NCI-H1048 (cell line): Measurements from ENCODE around the gene GALNT14.
"Not testable (repeated sequence)": the region's sequence is repeated elsewhere in the genome, so short reads cannot be mapped to it uniquely, and the experiment has no call there.

Source experiments
- DNase-seq: peaks from one replicate; lab custom pipeline; 2025; lab: John Stamatoyannopoulos, UW

Gene GALNT14, protein sequence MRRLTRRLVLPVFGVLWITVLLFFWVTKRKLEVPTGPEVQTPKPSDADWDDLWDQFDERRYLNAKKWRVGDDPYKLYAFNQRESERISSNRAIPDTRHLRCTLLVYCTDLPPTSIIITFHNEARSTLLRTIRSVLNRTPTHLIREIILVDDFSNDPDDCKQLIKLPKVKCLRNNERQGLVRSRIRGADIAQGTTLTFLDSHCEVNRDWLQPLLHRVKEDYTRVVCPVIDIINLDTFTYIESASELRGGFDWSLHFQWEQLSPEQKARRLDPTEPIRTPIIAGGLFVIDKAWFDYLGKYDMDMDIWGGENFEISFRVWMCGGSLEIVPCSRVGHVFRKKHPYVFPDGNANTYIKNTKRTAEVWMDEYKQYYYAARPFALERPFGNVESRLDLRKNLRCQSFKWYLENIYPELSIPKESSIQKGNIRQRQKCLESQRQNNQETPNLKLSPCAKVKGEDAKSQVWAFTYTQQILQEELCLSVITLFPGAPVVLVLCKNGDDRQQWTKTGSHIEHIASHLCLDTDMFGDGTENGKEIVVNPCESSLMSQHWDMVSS

GRCh38 chr2:31138037-31138962 is at the start of gene GALNT14:
TSS of gene GALNT14 (minus strand) at chr2:31138440. CDS start at chr2:31138086, 354 bp downstream.
- DNase-seq: peak; percentile 71

GRCh38 chr2:31187166-31187565 is 48.9 kb upstream of the GALNT14 start:
- DNase-seq: no peak

DNA sequence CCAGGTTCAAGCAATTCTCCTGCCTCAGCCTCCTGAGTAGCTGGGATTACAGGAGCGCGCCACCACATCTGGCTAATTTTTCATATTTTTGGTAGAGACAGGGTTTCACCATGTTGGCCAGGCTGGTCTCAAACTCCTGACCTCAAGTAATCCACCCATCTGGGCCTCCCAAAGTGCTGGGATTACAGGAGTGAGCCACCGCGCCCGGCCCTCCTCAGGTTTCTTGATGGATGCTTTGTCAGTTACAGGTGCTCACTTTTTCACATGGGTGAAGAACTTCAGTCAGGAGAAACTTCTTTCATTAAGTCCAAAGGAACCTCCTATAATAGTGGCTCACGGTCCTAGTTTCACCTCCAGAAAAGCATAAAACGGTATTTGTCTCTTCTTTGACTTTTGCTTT is 45.7 kb upstream of the GALNT14 start:
- DNase-seq: not testable (repeated sequence)

GRCh38 chr2:31176742-31177141 is 38.5 kb upstream of the GALNT14 start:
- DNase-seq: no peak

DNA sequence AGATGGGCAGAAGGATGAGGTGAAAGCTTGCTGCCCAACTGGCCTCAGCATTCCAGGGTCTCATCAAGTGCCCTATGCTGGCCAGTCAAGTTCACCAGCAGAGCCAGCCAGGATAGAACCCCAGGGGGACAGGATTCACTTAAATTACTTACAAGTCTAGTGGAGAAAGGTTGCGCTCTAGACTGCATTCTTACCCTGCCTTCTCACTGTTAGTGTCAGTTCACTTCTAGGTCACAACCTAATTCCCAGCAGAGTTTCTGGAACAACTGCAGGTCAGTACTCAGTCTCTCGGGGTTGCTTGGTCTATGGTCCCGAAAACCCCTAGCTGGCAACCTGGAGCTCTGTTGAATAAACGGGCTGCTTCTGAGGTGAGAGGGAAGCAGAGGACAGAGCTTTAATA is 32.9 kb upstream of the GALNT14 start:
- no peak for DNase-seq

- peak; percentile 65 for DNase-seq
Measured at GRCh38 chr2:31170071-31170698, 31.9 kb upstream of the GALNT14 start.

GRCh38 chr2:31168291-31168690 is 30.1 kb upstream of the GALNT14 start:
- no peak for DNase-seq

DNA sequence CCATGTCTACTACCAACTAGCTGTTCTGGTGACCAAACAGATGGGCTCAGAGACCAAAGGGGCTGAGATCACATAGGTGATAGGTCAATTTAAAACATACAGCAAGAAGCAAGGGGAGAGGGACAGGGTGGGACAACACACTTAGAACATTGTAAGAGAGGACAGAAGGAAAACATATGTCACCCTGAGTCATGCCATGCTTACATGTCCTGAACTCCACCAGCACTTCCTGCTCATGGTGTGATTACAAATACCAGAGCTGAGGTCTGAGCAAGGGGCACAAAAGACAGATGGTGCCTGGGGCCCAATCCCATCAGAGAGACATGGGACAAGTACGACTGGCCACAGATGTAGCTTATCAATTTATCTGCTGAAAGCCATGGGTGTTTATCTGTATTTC is 28.7 kb upstream of the GALNT14 start:
- DNase-seq: no peak

- no peak for DNase-seq
Measured at GRCh38 chr2:31163011-31163539, 24.8 kb upstream of the GALNT14 start.

- DNase-seq: peak; percentile 78
Measured at GRCh38 chr2:31161637-31162036, 23.4 kb upstream of the GALNT14 start.

DNA sequence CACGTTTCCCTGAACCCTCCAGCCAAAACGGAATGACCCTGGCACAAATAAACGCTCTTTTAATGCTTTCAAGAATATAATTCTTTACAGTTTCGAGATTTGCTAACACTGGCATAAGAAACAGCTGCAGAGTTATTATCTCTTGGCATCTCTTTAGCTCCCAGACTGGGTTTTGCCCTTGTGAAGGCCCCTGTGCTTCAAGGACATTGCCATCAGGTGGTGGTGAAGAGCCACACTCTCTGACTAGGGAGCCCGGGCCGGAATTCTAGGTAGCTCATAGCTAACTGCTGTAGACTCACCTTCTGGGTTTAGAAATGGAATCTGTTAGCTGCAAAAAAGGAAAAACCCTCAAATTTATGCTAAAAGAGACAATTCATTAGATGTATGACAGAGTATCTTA is 13.3 kb upstream of the GALNT14 start:
- no peak for DNase-seq

DNA sequence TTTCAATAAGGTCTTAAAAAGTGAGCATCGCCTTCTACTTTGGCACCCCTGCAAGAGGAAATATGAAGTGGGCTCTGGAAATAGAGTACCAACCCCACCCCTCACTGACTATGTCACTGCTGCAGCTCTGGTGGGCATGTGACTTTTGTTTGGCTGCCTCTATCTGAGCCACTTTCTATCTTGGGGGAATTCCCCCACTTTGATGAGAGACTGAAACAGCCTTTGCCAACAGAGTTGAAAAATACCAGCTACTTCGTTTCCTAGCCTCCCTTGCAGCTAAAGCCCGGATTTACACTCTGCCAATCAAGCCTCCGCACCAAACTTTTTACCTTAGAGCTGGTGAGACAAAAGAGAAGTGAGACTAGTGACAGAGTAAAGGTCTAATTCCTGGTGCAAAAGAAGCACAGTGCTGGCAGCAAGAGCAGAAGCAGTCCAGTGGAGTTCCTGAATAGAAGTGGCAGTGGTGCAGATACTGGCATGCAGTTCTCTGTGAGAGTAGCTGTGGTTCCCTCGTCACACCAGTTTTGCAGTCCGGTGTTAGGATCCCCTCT is 12.0 kb upstream of the GALNT14 start:
- no peak for DNase-seq

- DNase-seq: no peak
Measured at GRCh38 chr2:31148514-31148913, 10.3 kb upstream of the GALNT14 start.

DNA sequence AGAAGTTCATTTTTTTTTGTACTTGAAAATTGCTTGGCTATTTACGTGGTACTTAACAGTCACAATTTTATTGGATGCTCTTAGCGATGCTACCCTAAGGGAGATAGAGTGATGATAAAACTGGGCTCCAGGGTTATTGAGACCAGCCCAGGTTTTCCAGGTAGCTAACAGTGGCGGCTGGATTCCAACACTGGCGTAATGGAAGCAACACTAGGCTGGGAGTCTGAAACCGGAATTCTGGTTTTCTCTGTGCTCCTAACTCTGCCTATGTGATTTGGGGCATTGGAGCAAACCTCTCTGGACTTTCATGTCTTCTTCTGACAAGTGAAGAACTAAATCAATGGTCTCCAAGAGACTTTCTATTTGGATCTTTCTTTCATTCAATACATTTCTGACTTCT is 9.4 kb upstream of the GALNT14 start:
- no peak for DNase-seq

DNA sequence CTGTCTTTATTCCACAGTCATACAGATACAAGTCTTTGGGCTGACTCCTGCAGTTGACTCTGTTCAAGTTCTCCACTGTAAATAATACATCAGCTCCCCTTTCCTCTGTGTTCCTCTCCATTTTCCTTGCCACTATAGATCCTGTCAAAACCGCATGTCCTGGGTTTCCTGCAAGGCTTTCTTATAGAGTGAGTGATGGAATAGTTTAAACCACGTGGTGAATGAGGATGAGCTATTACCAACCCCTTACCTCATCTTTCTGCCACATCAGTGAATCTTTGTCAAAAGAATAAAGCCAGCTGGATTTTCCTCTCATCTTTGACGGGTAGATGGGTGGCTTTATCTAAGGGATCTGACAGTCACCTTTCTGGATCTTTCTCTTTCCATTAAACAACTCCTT is 3.9 kb upstream of the GALNT14 start:
- DNase-seq: no peak

- no peak for DNase-seq
Measured at GRCh38 chr2:31141443-31142085, 3.3 kb upstream of the GALNT14 start.

DNA sequence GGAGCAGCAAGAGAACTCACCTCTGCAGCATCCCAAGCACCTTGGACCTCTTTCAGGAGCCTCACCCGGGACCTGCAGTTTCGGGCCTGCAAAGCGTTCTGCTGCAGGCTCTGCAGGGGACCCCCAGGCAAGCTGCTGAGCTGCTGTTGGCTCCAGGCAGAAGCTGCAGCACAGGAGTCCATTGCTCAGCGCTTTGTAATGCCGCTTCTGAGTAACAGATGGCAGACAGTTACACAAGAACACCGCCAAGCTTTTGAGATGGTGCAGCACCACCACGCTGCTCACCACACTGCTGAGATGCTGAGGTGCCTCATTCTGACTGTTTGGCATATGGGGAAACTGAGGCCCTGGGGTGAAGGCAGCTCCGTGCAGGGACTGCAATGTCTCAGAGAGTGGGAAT is 1.9 kb upstream of the GALNT14 start:
- no peak for DNase-seq

DNA sequence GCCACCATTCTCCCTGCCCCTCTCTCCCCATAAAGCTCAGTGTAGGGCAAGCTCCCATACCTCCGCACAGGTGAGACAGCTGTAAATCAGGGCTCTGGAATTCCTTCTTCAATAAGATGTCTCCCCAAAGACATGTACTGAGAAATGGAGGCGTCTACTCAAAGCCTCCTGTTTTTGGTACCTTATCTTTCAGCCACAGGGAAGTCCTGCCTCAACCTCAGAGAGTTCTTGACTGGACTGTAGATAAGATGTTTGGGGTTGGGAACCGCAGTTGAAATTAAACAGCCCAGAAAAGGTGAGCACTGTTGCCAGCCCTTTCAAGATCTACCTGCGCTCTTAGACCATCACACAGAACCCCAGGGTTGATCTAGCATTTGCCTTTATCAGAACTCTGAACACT is 1.4 kb upstream of the GALNT14 start:
- DNase-seq: no peak

DNA sequence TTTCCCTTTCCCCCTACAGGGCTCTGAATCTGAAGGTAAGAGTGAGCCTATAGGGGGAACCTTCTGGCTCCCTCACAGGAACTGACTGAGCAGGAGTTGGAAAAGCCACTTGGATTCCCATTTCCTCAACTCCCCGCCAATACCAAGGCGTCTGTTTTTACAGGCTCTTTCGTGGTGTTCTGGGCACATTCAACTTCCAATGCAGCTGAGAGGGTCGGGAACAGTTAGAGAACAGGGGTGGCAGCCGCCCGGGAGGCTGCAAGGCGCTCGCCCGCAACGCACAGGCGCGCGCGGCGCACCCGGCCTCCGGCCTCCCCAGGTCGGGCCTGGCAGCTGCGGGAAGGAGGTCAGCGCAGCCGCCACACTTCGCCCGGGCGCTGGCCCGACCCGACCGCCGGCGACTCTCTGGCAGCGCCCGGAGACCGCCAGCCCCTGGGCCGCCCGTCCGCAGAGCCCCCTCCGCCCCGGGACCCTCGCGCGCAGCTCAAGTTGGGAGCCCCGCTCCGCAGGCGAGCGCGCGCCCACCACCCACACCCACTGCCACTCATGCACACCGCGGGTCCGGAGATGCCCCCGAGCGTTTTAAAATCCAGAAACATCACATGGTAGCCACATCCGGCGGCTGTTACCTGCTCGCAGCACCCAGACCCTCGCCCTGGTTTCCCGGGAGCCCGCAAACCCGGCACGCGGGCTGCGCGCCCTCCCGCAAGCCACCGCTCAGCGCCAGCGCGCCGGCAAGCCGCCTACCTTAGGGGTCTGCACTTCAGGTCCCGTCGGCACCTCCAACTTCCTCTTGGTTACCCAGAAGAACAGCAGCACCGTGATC is 816 bp downstream of the GALNT14 start:
- DNase-seq: no peak

DNA sequence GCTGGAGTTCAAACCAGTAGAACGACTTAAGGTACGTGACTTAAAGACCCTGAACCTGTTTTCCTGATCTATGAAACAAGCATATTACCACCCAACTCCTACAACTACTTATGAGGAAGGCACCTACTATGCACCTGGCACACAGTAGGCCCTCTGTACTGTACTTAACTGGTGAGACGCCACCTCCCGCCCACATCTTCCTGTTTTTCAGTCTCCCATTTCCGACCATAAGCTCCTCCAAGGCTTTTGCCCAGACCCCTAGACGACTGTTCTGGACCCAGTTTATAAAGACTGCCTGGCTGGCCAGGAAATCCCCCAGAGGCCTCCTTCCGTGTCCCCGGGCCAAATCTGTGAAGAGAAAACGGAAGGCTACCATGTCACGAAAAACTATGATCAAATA is 1.5 kb downstream of the GALNT14 start:
- DNase-seq: no peak
